Measurements from ENCODE around the gene NKG7. TPM values are rescaled to one million over a fixed set of nuclear protein-coding genes. Genes with fewer than 3 reads are reported as not detected.

The NKG7 gene
- total RNA-seq, 3 donors from 2014 or later (not counting 1 experiment from before 2014, with no cell fraction given) = 2,907 to 3,894 (median 3,151) TPM

DNA sequence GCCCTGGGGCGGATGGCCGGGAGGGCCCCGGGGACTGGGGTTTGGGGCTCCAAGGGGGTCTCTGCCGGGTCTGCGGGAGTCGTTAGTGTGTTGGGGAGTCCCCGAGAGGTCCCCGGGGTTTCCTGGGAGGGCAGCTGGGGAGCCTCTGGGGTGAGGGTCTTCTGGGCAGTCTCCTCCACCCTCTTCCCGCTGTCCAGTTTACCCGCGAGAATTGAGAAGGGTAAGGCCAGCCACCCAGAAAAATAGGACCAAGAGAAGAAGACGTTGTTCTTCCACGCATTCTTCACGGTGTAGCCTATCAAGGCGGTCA, 5.2 kb downstream of the NKG7 start:
- intact Hi-C loops (cut with micrococcal nuclease) = loop anchor here (1.0 to 5.0 kb wide), 3 partner anchors 28 to 235 kb away; no protein-coding TSS in a partner anchor
- Histone ChIP-seq H3K27me3 (ENCODE audit: control insufficient read depth, insufficient read depth, low read length) (no peaks in the 10 kb centered on the region), H3K27ac (ENCODE audit: low read length) (peak overlapping the region; percentile 88), H3K4me1 (ENCODE audit: control insufficient read depth, insufficient read depth, low read length) (peaks cover 82% of the 10 kb centered on the region), H3K36me3 (ENCODE audit: control insufficient read depth, insufficient read depth, low read length) (peaks cover 7% of the 10 kb centered on the region), H3K9me3 (ENCODE audit: control insufficient read depth, insufficient read depth, low read length) (no peaks in the 10 kb centered on the region), H3K4me3 (ENCODE audit: low read length) (peak overlapping the region; percentile 95)
- no peaks in the 10 kb centered on the region for H3K9me3 Mint-ChIP-seq
- ATAC-seq (no peak), DNase-seq (no peak)
- WGBS (ENCODE audit: insufficient coverage) = 0% methylated on average over 15 of the region's 15 CpGs
- TF ChIP-seq CTCF (IDR thresholded peaks at IDR 0.05) = no peak
- H3K27ac Mint-ChIP-seq = peak overlapping the region; percentile 88 to 94
- no peaks in the 10 kb centered on the region for H3K27me3 Mint-ChIP-seq (ENCODE audit: low read depth in 2 of 2)
- H3K36me3 Mint-ChIP-seq = peaks cover 18% of the 10 kb centered on the region
- H3K4me1 Mint-ChIP-seq = peaks cover 53 to 82% of the 10 kb centered on the region in 2 donors
- H3K4me3 Mint-ChIP-seq = peak overlapping the region; percentile 98

GRCh38 chr19:51366389-51367254, 5.8 kb downstream of the NKG7 start:
- Mint-ChIP-seq H3K9me3 (no peaks in the 10 kb centered on the region), H3K4me1 (peaks cover 53 to 87% of the 10 kb centered on the region in 2 donors), H3K36me3 (peaks cover 18% of the 10 kb centered on the region), H3K27ac (peak overlapping the region; percentile 88 to 94), H3K4me3 (peak overlapping the region; percentile 98), H3K27me3 (ENCODE audit: low read depth in 2 of 2) (no peaks in the 10 kb centered on the region)
- intact Hi-C loops (cut with micrococcal nuclease) = loop anchor here (1.0 to 5.0 kb wide), 3 partner anchors 28 to 234 kb away; no protein-coding TSS in a partner anchor
- no peaks in the 10 kb centered on the region for H3K27me3 ChIP-seq (ENCODE audit: control insufficient read depth, insufficient read depth, low read length)
- peak overlapping the region; percentile 88 for H3K27ac ChIP-seq (ENCODE audit: low read length)
- ATAC-seq (peak; percentile 38 to 52 (median 39)), DNase-seq (peak; percentile 78 to 94)
- TF ChIP-seq CTCF (IDR thresholded peaks at IDR 0.05) = no peak
- no peaks in the 10 kb centered on the region for H3K9me3 ChIP-seq (ENCODE audit: control insufficient read depth, insufficient read depth, low read length)
- WGBS (ENCODE audit: insufficient coverage) = under 1% methylated on average over 52 of the region's 54 CpGs
- H3K4me3 ChIP-seq (ENCODE audit: low read length) = peak overlapping the region; percentile 95
- H3K36me3 ChIP-seq (ENCODE audit: control insufficient read depth, insufficient read depth, low read length) = peaks cover 7% of the 10 kb centered on the region
- peaks cover 78% of the 10 kb centered on the region for H3K4me1 ChIP-seq (ENCODE audit: control insufficient read depth, insufficient read depth, low read length)

- H3K27me3 ChIP-seq (ENCODE audit: control insufficient read depth, insufficient read depth, low read length) = no peaks in the 10 kb centered on the region
- no peak for TF ChIP-seq CTCF (IDR thresholded peaks at IDR 0.05)
- peak within 1 kb of the TSS; percentile 95 for H3K4me3 ChIP-seq (ENCODE audit: low read length)
- Mint-ChIP-seq H3K4me1 (peaks cover 48 to 82% of the 10 kb centered on the region in 2 donors), H3K4me3 (peak within 1 kb of the TSS; percentile 98), H3K36me3 (peaks cover 12% of the 10 kb centered on the region), H3K27ac (peak within 1 kb of the TSS; percentile 88 to 94), H3K27me3 (ENCODE audit: low read depth in 2 of 2) (no peaks in the 10 kb centered on the region), H3K9me3 (no peaks in the 10 kb centered on the region)
- DNase-seq = no peak
- H3K9me3 ChIP-seq (ENCODE audit: control insufficient read depth, insufficient read depth, low read length) = no peaks in the 10 kb centered on the region
- no peak for ATAC-seq
- peaks cover 71% of the 10 kb centered on the region for H3K4me1 ChIP-seq (ENCODE audit: control insufficient read depth, insufficient read depth, low read length)
- intact Hi-C loops (cut with micrococcal nuclease) = loop anchor here (2.0 to 5.0 kb wide), 2 partner anchors 27 to 234 kb away; no protein-coding TSS in a partner anchor
- peak within 1 kb of the TSS; percentile 88 for H3K27ac ChIP-seq (ENCODE audit: low read length)
- peaks cover 2% of the 10 kb centered on the region for H3K36me3 ChIP-seq (ENCODE audit: control insufficient read depth, insufficient read depth, low read length)
- under 1% methylated on average over 27 of the region's 27 CpGs for WGBS (ENCODE audit: insufficient coverage)
These were observed 6.5 kb downstream of the NKG7 start, which contains the start of gene ETFB for GRCh38 chr19:51365965-51366388. ETFB (minus strand) TSS chr19:51366388; CDS start chr19:51366326, 62 bp downstream.
